ENCODE measurements around the gene TESMIN.

- TF ChIP-seq BHLHE40 (IDR thresholded peaks at IDR 0.05; ENCODE audit: borderline replicate concordance) (no peak), FOXA1 (IDR thresholded peaks at IDR 0.05) (no peak), ELF4 (IDR thresholded peaks at IDR 0.05) (no peak)
These were observed 91.1 kb downstream of the TESMIN start for GRCh38 chr11:68660066-68660810.

Measured in HEK293T (cell line).